HG03565 (cell line): ENCODE data around the gene PHKG2.

ENCODE experiments used
- ATAC-seq: cut with Tn5 transposase; IDR thresholded peaks from one replicate; pipeline ENCODE4 v1.9.1; 2021; ENCODE audit warnings: mild to moderate bottlenecking, moderate library complexity; ENCODE audit not compliant: unreplicated experiment

Gene PHKG2

DNA sequence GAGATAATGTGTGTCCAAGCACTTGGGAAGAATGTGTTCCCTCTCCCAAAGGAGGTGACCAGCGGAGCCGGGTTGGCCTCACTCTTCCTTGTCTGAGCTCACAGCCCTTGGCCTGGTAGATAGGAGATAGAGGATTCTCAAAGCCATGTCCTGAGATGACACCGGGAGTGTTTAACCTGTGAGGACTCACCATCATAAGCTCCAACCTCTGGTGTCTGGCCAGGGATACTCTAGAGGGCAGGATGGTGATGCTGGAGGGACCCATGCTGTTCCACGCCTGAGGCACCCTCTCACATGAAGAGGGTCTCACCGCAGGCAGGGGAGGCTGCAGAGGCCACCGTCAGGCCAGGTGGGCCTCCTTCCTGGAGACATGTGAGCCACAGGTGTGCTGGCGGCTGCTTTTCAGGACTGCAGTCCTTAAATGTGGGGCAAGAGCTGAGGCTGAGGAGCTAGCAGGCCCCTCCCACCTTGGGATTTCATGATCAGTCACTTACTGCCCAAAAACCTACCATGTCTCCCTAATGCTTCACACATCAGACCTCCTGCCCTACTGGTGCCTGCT lies 45.4 kb downstream of the PHKG2 start:
- no peak for ATAC-seq

DNA sequence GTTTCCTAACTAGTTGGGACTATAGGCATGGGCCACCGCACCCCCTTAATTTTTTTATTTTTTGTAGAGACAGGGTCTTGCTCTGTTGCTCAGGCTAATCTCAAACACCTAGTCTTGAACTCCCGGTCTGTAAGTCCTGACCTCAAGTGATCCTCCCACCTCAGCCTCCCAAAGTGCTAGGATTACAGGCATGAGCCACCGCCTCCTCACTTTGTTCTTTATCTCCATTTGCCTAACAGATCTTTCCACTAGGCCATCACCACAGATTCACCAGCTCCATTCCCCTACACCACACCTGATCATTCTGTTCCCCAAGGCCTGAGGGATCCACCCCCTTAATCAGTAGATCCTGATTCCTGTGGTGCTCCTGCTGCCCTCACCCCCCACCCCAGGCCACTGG lies 46.4 kb downstream of the PHKG2 start:
- no peak for ATAC-seq

DNA sequence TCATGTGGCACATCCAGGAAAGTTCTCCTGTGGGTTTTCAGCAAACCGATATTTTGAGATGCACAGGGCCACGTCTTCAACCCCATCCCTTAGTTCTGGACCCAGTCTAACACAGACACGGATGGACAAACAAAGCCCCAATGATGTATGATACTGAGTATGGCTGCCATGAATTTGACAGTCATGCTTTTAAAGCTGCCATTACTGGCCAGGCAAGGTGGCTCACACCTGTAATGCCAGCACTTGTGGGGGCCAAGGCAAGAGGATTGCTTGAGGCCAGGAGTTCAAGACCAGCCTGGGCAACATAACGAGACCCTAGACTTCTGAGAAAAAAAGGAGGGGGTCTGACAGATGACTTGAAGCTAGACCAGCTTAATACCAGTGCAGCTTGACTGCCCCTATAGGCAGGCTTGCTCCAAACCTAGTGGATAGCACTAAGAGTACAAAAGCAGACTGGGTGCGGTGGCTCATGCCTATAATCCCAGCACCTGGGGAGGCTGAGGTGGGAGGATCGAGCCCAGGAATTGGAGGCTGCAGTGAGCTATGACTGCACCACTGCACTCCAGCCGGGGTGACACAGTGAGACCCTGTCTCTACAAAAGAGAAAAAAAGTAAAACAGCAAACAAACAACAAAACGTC lies 49.6 kb downstream of the PHKG2 start:
- no peak for ATAC-seq
